Suppressor macrophage treated with lipopolysaccharide for 4 hours (primary cell): ENCODE measurements around the gene BCAR1.
A peak's percentile ranks its signal among the peaks of the same experiment; 100 is the strongest.
"Not testable (repeated sequence)": the region's sequence is repeated elsewhere in the genome, so short reads cannot be mapped to it uniquely, and the experiment has no call there.

ENCODE experiments used
- DNase-seq: peaks from one replicate; pipeline ENCODE4 v3.0.0-alpha.2; 2020

BCAR1 gene

GRCh38 chr16:75269358-75269757, 17.9 kb upstream of the BCAR1 start:
- DNase-seq: not testable (repeated sequence)

DNA sequence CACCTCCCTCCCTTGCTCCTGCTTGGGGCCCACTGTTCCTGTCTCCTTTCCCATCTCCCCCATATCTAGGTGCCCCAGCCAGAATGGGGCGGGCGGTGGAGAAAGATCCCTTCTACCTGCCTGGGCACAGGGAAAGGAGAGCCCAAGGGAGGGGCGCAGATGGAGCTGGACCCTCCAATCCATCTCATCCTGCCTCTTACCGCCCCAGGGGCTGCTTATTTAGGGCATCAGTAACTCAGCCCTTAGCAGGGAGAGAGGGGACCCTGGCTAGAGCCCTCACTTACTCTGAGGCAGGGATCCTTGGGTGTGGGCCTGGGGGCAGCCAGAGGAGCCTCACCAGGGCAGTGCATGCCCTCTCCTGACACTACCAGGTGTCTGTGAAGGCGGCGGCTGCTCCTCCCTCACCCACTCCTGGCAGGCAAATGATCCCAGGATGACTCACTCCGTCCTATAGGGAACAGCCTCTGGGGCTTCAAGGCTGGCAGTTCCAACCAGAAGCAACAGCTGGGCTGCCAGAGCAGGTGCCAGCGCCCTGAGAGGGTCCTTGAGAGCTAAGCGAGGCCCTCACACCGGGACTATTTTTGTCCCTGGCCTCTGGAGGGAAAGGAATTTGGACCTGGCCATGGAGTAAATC, 16.3 kb upstream of the BCAR1 start:
- no peak for DNase-seq

GRCh38 chr16:75266738-75267630, 15.6 kb upstream of the BCAR1 start:
- DNase-seq: no peak

DNA sequence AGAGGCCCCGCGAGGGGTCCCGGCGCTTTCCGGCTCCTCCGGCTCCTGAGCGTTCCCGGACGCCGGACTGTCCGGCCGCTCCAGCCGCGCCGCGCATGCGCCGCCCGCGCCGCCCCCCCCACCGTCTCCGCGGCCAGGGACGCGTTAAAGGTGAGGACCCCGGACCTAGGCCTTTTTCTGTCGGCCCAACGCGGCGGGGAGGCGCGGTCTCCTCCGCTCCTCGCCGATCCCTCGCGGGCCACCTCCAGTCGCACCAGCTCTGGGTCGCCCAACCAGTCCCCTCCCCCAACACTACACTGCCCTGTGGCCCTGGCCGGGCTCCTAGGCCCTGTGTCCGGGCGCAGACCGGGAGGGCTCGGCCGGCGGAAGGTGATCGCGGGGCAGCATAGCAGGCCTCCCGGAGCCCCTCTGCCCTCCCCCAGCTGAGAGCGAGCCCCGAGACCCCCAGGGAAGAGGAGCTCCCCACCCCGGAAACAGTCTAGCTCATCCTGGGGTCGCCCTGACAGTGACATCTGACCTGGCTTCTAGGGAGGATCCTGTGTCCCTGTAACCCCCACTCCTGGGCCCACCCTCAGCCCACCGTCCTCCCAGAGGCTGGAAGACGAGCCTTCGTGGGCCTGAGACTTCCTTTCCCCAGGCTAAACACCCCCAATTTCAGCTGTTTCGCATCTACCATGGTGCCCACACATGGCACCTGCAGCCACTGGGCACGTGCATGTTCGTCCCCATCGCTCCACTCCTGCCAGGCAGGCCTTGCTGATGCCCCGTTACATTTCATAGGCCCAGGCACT, 14.7 kb upstream of the BCAR1 start:
- peak; percentile 66 for DNase-seq

DNA sequence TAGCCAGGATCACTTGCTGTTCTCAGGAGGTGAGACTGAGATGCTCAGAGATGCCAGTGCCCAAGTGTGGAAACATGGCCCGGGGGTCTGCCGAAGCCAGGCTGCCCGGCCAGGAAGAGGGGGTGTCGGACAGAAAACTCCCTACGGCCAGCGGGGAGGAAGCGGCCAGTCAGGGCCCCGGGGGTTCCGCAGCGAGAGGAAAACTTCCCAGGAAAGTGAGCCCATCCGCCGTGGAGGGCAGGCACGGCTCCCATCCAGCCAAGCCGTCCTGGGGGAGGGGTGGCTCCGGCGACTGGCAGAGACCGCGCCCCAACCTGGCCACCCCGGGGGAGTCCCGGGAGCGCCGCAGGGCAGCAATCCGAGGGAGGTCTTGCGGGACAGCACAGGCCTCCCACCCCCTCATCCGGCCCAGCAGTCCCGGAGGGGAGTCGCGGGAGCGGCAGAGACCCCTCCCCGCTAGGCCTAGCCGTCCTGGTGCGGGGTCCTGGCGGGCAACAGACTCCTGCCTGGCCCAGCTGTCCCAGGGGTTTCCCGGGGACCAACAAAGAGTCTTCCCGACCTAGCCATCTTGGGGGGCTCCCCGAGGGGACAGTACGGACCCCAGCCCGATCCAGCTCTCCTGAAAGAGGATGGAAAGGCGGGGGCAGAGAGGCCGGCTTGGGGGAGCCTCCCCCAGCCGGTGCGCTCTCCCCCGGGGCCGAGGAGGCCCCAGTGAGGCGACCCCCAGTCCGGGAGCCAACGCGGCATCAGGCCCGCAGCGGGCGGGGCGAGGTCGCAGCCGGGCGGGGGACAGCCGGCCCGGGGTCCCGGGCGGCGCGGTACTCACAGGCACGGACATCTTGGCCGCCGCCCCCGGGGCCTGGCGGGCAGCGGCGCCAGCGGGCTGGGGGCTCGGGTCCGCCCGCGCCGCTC, 13.8 kb upstream of the BCAR1 start:
- no peak for DNase-seq

GRCh38 chr16:75264457-75264998, 13.1 kb upstream of the BCAR1 start:
- no peak for DNase-seq

DNA sequence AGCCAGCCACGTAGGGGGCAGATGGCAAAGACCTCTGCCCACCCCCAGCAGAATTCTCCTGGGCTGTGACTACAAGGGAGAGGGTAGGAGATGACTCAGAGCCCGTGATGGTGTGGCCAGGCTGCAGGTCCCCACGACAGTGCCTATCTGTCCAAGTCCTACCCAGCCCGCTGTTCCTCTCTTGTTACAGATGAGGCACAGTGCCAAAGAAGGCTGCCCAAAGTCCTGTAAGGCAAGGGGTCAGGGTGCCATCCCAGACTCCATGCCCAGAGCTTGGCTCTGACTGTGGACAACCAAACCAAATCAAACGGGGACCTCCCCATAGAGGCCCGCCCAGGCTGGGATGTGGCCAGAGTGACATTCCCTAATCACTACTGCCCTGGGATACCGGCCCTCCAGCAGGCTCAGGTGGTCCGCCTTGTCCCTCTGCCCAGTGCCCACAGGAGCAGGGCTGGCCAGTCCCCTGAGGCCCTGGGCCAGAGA, 12.6 kb upstream of the BCAR1 start:
- DNase-seq: no peak

DNA sequence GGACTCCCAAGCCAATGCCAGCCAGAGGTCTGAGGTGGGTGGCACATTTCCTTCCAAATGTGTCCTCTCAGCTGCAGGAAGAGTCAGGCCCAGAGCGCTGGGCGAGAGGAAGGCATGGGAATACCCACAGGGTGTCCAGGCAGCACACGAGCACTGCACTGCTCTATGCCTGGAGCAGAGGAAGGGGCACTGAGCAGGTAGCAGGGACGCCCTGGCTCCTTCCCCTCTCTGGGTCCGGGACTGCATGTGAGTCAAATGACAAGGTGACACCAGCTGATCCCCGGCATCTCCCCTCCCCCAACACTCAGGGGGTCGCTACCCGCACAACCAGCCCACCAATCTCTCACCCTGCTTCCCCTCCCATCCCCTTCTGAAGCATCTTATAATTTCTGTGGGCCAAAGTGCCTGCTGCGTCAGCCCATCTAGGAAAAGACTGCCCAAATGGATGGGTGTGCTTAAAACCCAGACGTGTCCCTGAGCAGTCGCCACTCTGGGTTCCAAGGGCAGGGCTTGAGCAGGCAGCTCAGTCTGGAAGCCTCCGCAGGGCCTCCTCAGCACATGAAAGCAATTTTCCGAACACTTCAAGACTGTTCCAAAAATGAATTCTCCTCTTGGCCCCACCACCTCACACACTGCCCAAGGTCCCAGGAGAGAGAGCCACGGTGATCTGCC, 12.0 kb upstream of the BCAR1 start:
- no peak for DNase-seq

- no peak for DNase-seq
These were observed 11.3 kb upstream of the BCAR1 start for GRCh38 chr16:75262800-75263127.

DNA sequence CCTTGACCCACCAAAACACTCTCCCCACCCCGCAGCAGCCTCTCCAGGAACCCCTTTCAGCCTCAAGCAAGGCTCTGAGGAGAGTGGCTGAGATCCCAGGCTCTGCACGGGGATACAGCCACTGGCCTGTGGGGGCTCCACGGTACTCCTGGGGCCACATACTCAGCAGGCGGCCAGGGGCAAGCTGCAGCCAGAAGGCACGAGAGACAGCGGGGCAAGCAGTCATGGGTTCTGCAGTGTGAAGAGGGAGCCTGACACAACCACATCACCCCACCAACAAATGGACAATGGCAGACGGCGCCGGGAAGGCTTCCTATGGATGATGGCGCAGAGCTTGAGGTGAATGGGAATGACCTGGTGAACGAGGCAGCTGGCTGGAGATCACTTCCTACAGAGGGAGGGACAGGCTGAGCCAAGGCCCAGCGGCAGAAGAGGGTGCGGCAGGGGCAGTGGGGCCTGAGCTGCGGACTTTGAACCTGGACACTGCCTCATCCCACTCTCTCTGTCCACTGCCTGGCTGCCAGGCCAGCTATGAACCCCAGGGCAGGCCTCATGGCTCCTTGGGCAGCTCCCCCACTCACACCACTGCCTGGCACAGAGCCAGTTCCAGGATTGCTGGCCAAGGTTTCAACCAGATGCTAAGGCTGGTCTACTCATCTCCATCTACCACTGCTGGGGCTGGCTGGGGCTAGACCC, 10.8 kb upstream of the BCAR1 start:
- no peak for DNase-seq

- DNase-seq: no peak
These were observed 10.2 kb upstream of the BCAR1 start for GRCh38 chr16:75261590-75262078.

DNA sequence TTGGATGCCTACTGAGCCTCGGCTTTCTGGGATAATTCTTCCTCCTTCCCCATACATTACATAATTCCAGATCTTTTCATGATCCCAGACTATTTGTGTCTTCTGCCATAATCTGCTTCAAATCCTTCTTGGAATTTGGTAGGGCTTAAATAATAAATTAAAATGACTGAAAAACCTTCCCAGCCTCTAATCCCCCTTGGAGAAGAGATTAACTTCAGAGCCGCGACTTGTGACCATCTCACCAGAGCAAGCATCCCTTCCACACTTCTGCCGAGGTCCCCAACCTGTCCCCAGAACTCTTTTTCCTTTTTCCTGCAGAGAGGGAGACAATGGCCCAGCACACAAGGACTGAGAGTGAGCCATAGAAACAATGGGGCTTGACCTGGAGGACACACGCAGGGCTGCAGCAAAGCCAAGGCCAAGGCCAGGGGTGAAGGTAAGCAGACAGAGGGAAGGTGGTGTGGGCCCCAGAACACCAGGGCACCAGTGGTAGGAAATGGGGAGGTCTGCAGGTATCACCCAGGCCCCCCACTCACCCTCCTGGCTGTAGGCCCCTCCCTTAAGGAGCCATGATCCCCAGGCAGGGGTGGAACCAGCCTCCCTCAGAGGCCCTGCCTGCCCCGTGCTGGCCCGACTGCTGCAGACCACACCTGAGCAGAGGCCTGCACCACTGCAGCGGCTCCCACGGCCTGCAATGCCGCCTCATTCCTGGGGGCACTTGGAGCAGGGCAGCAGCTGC, 9.6 kb upstream of the BCAR1 start:
- no peak for DNase-seq

- DNase-seq: no peak
These were observed 7.3 kb upstream of the BCAR1 start for GRCh38 chr16:75258807-75259141.

- DNase-seq: no peak
These were observed 6.7 kb upstream of the BCAR1 start for GRCh38 chr16:75257886-75258806.

GRCh38 chr16:75256696-75257343, 5.4 kb upstream of the BCAR1 start:
- no peak for DNase-seq

GRCh38 chr16:75256059-75256571, 4.7 kb upstream of the BCAR1 start:
- no peak for DNase-seq

- no peak for DNase-seq
These were observed 3.0 kb upstream of the BCAR1 start for GRCh38 chr16:75254359-75254837.
